ENCODE results near the gene RAD9B.

GRCh38 chr12:110540048-110540447, 37.9 kb downstream of the RAD9B start:
- no peak for TF ChIP-seq CTCF (IDR thresholded peaks at IDR 0.05; ENCODE audit: poor library complexity)
- no peak for TF ChIP-seq EZH2 (IDR thresholded peaks at IDR 0.05; ENCODE audit: borderline replicate concordance)
